Measurements from ENCODE around the gene TLR1.
"Not testable (repeated sequence)": the region's sequence is repeated elsewhere in the genome, so short reads cannot be mapped to it uniquely, and the experiment has no call there.

TLR1 gene

GRCh38 chr4:38823766-38824165 is 19.2 kb upstream of the TLR1 start:
- H3K9me3 ChIP-seq (ENCODE audit: control insufficient read depth, insufficient read depth, low read length): no peaks in the 10 kb centered on the region
- no peak for DNase-seq (ENCODE audit: low read depth, low spot score)
- WGBS (ENCODE audit: insufficient coverage, insufficient read length): no CpG with 5 or more reads among the region's 27 CpGs
- no peak overlapping the region for H3K4me3 ChIP-seq (ENCODE audit: low read length)
- no peaks in the 10 kb centered on the region for H3K4me1 ChIP-seq (ENCODE audit: control insufficient read depth, insufficient read depth, low read length)
- H3K27me3 ChIP-seq (ENCODE audit: control insufficient read depth, insufficient read depth, low read length): no peaks in the 10 kb centered on the region
- no peaks in the 10 kb centered on the region for H3K36me3 ChIP-seq (ENCODE audit: control insufficient read depth, insufficient read depth, low read length)
- H3K27ac ChIP-seq (ENCODE audit: low read length): no peak overlapping the region

- Histone ChIP-seq H3K36me3 (ENCODE audit: control insufficient read depth, insufficient read depth, low read length) (no peaks in the 10 kb centered on the region), H3K4me3 (ENCODE audit: low read length) (no peak overlapping the region), H3K27ac (ENCODE audit: low read length) (no peak overlapping the region), H3K9me3 (ENCODE audit: control insufficient read depth, insufficient read depth, low read length) (no peaks in the 10 kb centered on the region), H3K27me3 (ENCODE audit: control insufficient read depth, insufficient read depth, low read length) (no peaks in the 10 kb centered on the region), H3K4me1 (ENCODE audit: control insufficient read depth, insufficient read depth, low read length) (no peaks in the 10 kb centered on the region)
- DNase-seq (ENCODE audit: low read depth, low spot score): no peak
- no CpG with 5 or more reads among the region's 5 CpGs for WGBS (ENCODE audit: insufficient coverage, insufficient read length)
Measured at GRCh38 chr4:38822748-38823303, 18.2 kb upstream of the TLR1 start.

- Histone ChIP-seq H3K4me3 (ENCODE audit: low read length) (no peak overlapping the region), H3K36me3 (ENCODE audit: control insufficient read depth, insufficient read depth, low read length) (no peaks in the 10 kb centered on the region), H3K9me3 (ENCODE audit: control insufficient read depth, insufficient read depth, low read length) (no peaks in the 10 kb centered on the region), H3K27me3 (ENCODE audit: control insufficient read depth, insufficient read depth, low read length) (no peaks in the 10 kb centered on the region), H3K4me1 (ENCODE audit: control insufficient read depth, insufficient read depth, low read length) (no peaks in the 10 kb centered on the region), H3K27ac (ENCODE audit: low read length) (no peak overlapping the region)
- DNase-seq (ENCODE audit: low read depth, low spot score): no peak
- WGBS (ENCODE audit: insufficient coverage, insufficient read length): no CpG with 5 or more reads among the region's 3 CpGs
Measured at GRCh38 chr4:38821739-38822138, 17.1 kb upstream of the TLR1 start.

GRCh38 chr4:38820329-38821061 is 15.9 kb upstream of the TLR1 start:
- Histone ChIP-seq H3K27me3 (ENCODE audit: control insufficient read depth, insufficient read depth, low read length) (no peaks in the 10 kb centered on the region), H3K9me3 (ENCODE audit: control insufficient read depth, insufficient read depth, low read length) (no peaks in the 10 kb centered on the region), H3K4me1 (ENCODE audit: control insufficient read depth, insufficient read depth, low read length) (no peaks in the 10 kb centered on the region), H3K27ac (ENCODE audit: low read length) (no peak overlapping the region), H3K4me3 (ENCODE audit: low read length) (no peak overlapping the region), H3K36me3 (ENCODE audit: control insufficient read depth, insufficient read depth, low read length) (no peaks in the 10 kb centered on the region)
- no peak for DNase-seq (ENCODE audit: low read depth, low spot score)
- WGBS (ENCODE audit: insufficient coverage, insufficient read length): no CpG with 5 or more reads among the region's 4 CpGs

GRCh38 chr4:38819569-38819968 is 15.0 kb upstream of the TLR1 start:
- no peaks in the 10 kb centered on the region for H3K36me3 ChIP-seq (ENCODE audit: control insufficient read depth, insufficient read depth, low read length)

GRCh38 chr4:38818441-38818976 is 13.9 kb upstream of the TLR1 start:
- Histone ChIP-seq H3K27ac (ENCODE audit: low read length) (no peak overlapping the region), H3K27me3 (ENCODE audit: control insufficient read depth, insufficient read depth, low read length) (no peaks in the 10 kb centered on the region), H3K36me3 (ENCODE audit: control insufficient read depth, insufficient read depth, low read length) (no peaks in the 10 kb centered on the region), H3K4me1 (ENCODE audit: control insufficient read depth, insufficient read depth, low read length) (no peaks in the 10 kb centered on the region), H3K4me3 (ENCODE audit: low read length) (no peak overlapping the region), H3K9me3 (ENCODE audit: control insufficient read depth, insufficient read depth, low read length) (no peaks in the 10 kb centered on the region)
- DNase-seq (ENCODE audit: low read depth, low spot score): no peak
- WGBS (ENCODE audit: insufficient coverage, insufficient read length): no CpG with 5 or more reads among the region's 5 CpGs

More at GRCh38 chr4:38819569-38819968, 15.0 kb upstream of the TLR1 start:
- no peak for DNase-seq (ENCODE audit: low read depth, low spot score)
- WGBS (ENCODE audit: insufficient coverage, insufficient read length): 100% methylated on average over 2 of the region's 3 CpGs
- no peak overlapping the region for H3K27ac ChIP-seq (ENCODE audit: low read length)
- no peak overlapping the region for H3K4me3 ChIP-seq (ENCODE audit: low read length)
- no peaks in the 10 kb centered on the region for H3K4me1 ChIP-seq (ENCODE audit: control insufficient read depth, insufficient read depth, low read length)
- H3K9me3 ChIP-seq (ENCODE audit: control insufficient read depth, insufficient read depth, low read length): no peaks in the 10 kb centered on the region
- no peaks in the 10 kb centered on the region for H3K27me3 ChIP-seq (ENCODE audit: control insufficient read depth, insufficient read depth, low read length)

GRCh38 chr4:38815885-38816782 is 11.5 kb upstream of the TLR1 start:
- H3K27ac ChIP-seq (ENCODE audit: low read length): no peak overlapping the region
- H3K36me3 ChIP-seq (ENCODE audit: control insufficient read depth, insufficient read depth, low read length): no peaks in the 10 kb centered on the region
- no peaks in the 10 kb centered on the region for H3K27me3 ChIP-seq (ENCODE audit: control insufficient read depth, insufficient read depth, low read length)
- no CpG with 5 or more reads among the region's 3 CpGs for WGBS (ENCODE audit: insufficient coverage, insufficient read length)
- H3K4me1 ChIP-seq (ENCODE audit: control insufficient read depth, insufficient read depth, low read length): no peaks in the 10 kb centered on the region
- H3K9me3 ChIP-seq (ENCODE audit: control insufficient read depth, insufficient read depth, low read length): no peaks in the 10 kb centered on the region
- no peak overlapping the region for H3K4me3 ChIP-seq (ENCODE audit: low read length)
- DNase-seq (ENCODE audit: low read depth, low spot score): no peak

GRCh38 chr4:38814386-38814785 is 9.8 kb upstream of the TLR1 start:
- Histone ChIP-seq H3K4me3 (ENCODE audit: low read length) (no peak overlapping the region), H3K9me3 (ENCODE audit: control insufficient read depth, insufficient read depth, low read length) (no peaks in the 10 kb centered on the region), H3K36me3 (ENCODE audit: control insufficient read depth, insufficient read depth, low read length) (no peaks in the 10 kb centered on the region), H3K4me1 (ENCODE audit: control insufficient read depth, insufficient read depth, low read length) (no peaks in the 10 kb centered on the region), H3K27ac (ENCODE audit: low read length) (no peak overlapping the region), H3K27me3 (ENCODE audit: control insufficient read depth, insufficient read depth, low read length) (no peaks in the 10 kb centered on the region)
- WGBS (ENCODE audit: insufficient coverage, insufficient read length): no CpG with 5 or more reads among the region's 3 CpGs
- no peak for DNase-seq (ENCODE audit: low read depth, low spot score)

- no peak overlapping the region for H3K27ac ChIP-seq (ENCODE audit: low read length)
- H3K4me3 ChIP-seq (ENCODE audit: low read length): no peak overlapping the region
- no peaks in the 10 kb centered on the region for H3K36me3 ChIP-seq (ENCODE audit: control insufficient read depth, insufficient read depth, low read length)
- H3K4me1 ChIP-seq (ENCODE audit: control insufficient read depth, insufficient read depth, low read length): no peaks in the 10 kb centered on the region
- H3K27me3 ChIP-seq (ENCODE audit: control insufficient read depth, insufficient read depth, low read length): no peaks in the 10 kb centered on the region
- H3K9me3 ChIP-seq (ENCODE audit: control insufficient read depth, insufficient read depth, low read length): no peaks in the 10 kb centered on the region
- DNase-seq (ENCODE audit: low read depth, low spot score): no peak
- no CpG with 5 or more reads among the region's 6 CpGs for WGBS (ENCODE audit: insufficient coverage, insufficient read length)
Measured at GRCh38 chr4:38811297-38811696, 6.7 kb upstream of the TLR1 start.

- H3K36me3 ChIP-seq (ENCODE audit: control insufficient read depth, insufficient read depth, low read length); H3K4me3 ChIP-seq (ENCODE audit: low read length); H3K9me3 ChIP-seq (ENCODE audit: control insufficient read depth, insufficient read depth, low read length); H3K4me1 ChIP-seq (ENCODE audit: control insufficient read depth, insufficient read depth, low read length); H3K27ac ChIP-seq (ENCODE audit: low read length); DNase-seq (ENCODE audit: low read depth, low spot score); H3K27me3 ChIP-seq (ENCODE audit: control insufficient read depth, insufficient read depth, low read length): not testable (repeated sequence)
- WGBS (ENCODE audit: insufficient coverage, insufficient read length): no CpG with 5 or more reads among the region's 29 CpGs
Measured at GRCh38 chr4:38807462-38807861, 2.9 kb upstream of the TLR1 start.

Measured in iPS DF 6.9 (cell line).